ENCODE data around the gene TMEM139.

Gene TMEM139

GRCh38 chr7:143325240-143325639, 40.5 kb downstream of the TMEM139 start:
- no peak for DNase-seq (ENCODE audit: low read depth)

- no peak for DNase-seq (ENCODE audit: low read depth)
Observed at GRCh38 chr7:143327903-143328302, 43.1 kb downstream of the TMEM139 start.

- DNase-seq (ENCODE audit: low read depth), result no peak
Observed at GRCh38 chr7:143329471-143330170, 44.9 kb downstream of the TMEM139 start.

- no peak for DNase-seq (ENCODE audit: low read depth)
Observed at GRCh38 chr7:143331179-143331801, 46.5 kb downstream of the TMEM139 start.

DNA sequence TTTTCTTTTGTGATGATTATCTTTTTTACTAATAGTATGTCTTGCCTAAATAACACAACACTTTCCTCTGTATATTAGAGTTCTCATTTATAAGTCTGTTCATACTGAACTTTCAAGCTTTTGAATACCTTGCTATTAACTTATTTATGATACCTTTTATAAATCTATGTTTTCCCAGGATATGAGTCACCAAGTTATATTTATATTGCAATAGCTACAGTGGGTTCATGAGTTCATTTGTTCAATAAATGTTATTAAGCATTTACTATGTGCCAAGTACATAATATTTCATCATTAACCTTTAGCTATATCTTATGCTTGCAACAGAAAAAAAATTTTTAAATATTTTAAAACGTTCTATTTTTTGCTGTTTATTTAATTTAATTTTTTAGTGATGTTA, 49.5 kb downstream of the TMEM139 start:
- DNase-seq (ENCODE audit: low read depth), result no peak

DNA sequence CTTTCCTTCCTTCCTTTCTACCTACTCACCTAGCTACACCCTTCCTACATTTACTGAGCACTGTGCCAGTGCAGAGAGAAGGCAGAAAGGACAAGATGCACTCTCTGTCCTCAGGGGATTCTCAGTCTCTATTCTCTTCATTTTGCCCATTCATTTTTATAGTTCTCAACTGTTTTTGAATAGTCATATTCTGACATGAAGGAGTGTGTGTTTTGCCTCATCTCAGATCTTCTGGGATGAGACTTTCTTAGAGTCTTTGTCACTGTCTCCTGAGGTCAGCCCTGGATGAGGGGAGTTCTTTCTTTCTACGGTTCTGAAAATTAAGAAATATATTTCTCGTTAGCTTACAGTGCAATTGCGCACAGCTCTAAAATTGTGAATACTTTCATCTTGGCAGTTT, 52.5 kb downstream of the TMEM139 start:
- DNase-seq (ENCODE audit: low read depth), result no peak

Data from stimulated activated CD4-positive, alpha-beta T cell treated with anti-CD3 and anti-CD28 coated beads, Interleukin-2, amount 100 ng/mL, for 4 hours (primary cell).